Naive B cell (primary cell): Measurements from ENCODE around the gene SEC61A2. TPM values are rescaled to one million over a fixed set of nuclear protein-coding genes. Genes with fewer than 3 reads are reported as not detected.

ENCODE experiments used
- ATAC-seq, 2 donors: fragments of 150-1000 bp; cut with Tn5 transposase; 2 replicates each; pipeline ENCODE4 v1.10.0; 2021; ENCODE audit warnings: low read depth in 2 of 2, mild to moderate bottlenecking in 2 of 2, moderate library complexity in 2 of 2
- DNase-seq: peaks from one replicate; pipeline ENCODE4 v3.0.0; 2022
- H3K27ac Mint-ChIP-seq, 6 donors: one replicate each; pipeline ENCODE4 v1.8.0; 2020 to 2022; ENCODE audit warnings: mild to moderate bottlenecking in 6 of 6, mixed read lengths in 6 of 6, moderate library complexity in 5 of 6, inconsistent platforms in 2 of 6
- H3K27me3 Mint-ChIP-seq, 3 donors: one replicate each; pipeline ENCODE4 v1.8.0; 2021 to 2022; ENCODE audit warnings: mixed read lengths in 3 of 3, mild to moderate bottlenecking in 1 of 3
- H3K36me3 Mint-ChIP-seq, 2 donors: one replicate each; pipeline ENCODE4 v1.8.0; 2020 to 2022; ENCODE audit warnings: mixed read lengths in 2 of 2, inconsistent platforms in 1 of 2, mild to moderate bottlenecking in 1 of 2
- H3K4me1 Mint-ChIP-seq, 3 donors: one replicate each; pipeline ENCODE4 v1.8.0; 2020 to 2022; ENCODE audit warnings: mixed read lengths in 3 of 3, inconsistent platforms in 1 of 3, mild to moderate bottlenecking in 1 of 3, moderate library complexity in 1 of 3
- H3K4me3 Mint-ChIP-seq, 8 donors: one replicate each; pipeline ENCODE4 v1.8.0; 2020 to 2022; ENCODE audit warnings: mild to moderate bottlenecking in 8 of 8, mixed read lengths in 8 of 8, moderate library complexity in 8 of 8, inconsistent platforms in 2 of 8
- H3K9me3 Mint-ChIP-seq, 7 donors: one replicate each; pipeline ENCODE4 v1.8.0; 2020 to 2022; ENCODE audit warnings: mixed read lengths in 7 of 7, mild to moderate bottlenecking in 5 of 7, inconsistent platforms in 2 of 7, moderate library complexity in 1 of 7
- polyA plus RNA-seq, 6 donors: library from polyadenylated mRNA; unstranded; fragments of 300-500 nt; fragmentation: Illumina TruSeq; gene quantifications; one replicate each; pipeline ENCODE4 v1.2.3, GENCODE V29; 2021; ENCODE audit warnings: low read depth in 6 of 6

SEC61A2 gene
- polyA plus RNA-seq, 6 donors from 2014 or later: 0.95 to 4.2 (median 2.2) TPM; not detected in 1

DNA sequence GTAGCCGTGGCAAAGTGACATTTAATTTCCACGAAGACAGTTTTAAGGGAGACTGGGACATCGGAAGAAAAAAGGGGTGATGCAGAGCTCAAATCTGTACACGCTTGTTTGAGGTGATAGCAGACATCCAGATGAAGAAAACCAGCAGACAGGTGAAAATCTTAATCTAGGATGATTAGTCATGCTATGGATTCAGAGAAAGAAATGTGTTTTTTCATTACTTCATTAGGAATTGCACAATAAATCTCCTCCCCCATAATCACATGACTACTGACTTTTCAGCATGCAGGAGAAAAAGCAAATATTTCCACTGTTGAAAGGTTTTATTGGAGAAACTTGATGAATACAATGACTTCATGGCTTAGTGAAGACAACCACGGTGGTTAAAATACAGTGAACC is 63.7 kb downstream of the SEC61A2 start:
- peaks cover 21 to 39% (median 36%) of the 10 kb centered on the region in 3 donors for H3K4me1 Mint-ChIP-seq
- H3K36me3 Mint-ChIP-seq: peaks cover 0 to 7% of the 10 kb centered on the region in 2 donors
- no peak overlapping the region for H3K27ac Mint-ChIP-seq
- no peak for ATAC-seq
- H3K27me3 Mint-ChIP-seq: no peaks in the 10 kb centered on the region
- H3K4me3 Mint-ChIP-seq: peak overlapping the region in 5 of 8 donors; percentile 36 to 100 (median 59)
- DNase-seq: no peak
- no peaks in the 10 kb centered on the region for H3K9me3 Mint-ChIP-seq

DNA sequence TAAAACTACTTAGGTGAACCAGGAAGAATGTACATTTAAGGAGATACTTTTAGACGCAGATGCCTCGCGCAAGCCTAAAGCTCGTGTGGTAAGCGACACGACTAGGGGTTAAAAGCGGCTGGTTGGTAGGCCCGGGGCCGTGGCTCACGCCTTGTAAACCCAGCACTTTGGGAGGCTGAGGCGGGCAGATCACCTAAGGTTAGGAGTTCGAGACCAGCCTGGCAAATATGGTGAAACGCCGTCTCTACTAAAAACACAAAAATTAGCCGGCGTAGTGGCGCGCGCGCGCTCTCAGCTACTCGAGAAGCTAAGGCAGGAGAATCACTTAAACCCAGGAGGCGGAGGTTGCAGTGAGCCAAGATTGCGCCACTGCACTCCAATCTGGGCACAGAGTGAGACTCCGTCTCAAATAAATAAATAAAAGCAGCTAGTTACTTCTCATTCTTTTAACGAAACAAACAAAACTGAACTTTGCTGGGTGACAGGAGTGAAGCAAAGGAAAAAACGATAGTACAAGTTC is 65.3 kb downstream of the SEC61A2 start:
- ATAC-seq (no peak), DNase-seq (no peak)
- Mint-ChIP-seq H3K4me3 (peak overlapping the region; percentile 95 to 100 (median 98)), H3K36me3 (peaks cover 4 to 10% of the 10 kb centered on the region in 2 donors), H3K27me3 (no peaks in the 10 kb centered on the region), H3K9me3 (no peaks in the 10 kb centered on the region), H3K27ac (peak overlapping the region in 5 of 6 donors; percentile 95 to 100 (median 98)), H3K4me1 (peaks cover 28 to 39% (median 36%) of the 10 kb centered on the region in 3 donors)

- Mint-ChIP-seq H3K4me3 (peak overlapping the region; percentile 95 to 100 (median 98)), H3K27me3 (no peaks in the 10 kb centered on the region), H3K36me3 (peaks cover 4 to 10% of the 10 kb centered on the region in 2 donors), H3K27ac (peak overlapping the region; percentile 95 to 100 (median 98)), H3K9me3 (no peaks in the 10 kb centered on the region), H3K4me1 (peaks cover 28 to 39% (median 36%) of the 10 kb centered on the region in 3 donors)
- DNase-seq: no peak
- peak in 1 of 2 donors; percentile 4 for ATAC-seq
These were observed 65.8 kb downstream of the SEC61A2 start for GRCh38 chr10:12195281-12195602.

DNA sequence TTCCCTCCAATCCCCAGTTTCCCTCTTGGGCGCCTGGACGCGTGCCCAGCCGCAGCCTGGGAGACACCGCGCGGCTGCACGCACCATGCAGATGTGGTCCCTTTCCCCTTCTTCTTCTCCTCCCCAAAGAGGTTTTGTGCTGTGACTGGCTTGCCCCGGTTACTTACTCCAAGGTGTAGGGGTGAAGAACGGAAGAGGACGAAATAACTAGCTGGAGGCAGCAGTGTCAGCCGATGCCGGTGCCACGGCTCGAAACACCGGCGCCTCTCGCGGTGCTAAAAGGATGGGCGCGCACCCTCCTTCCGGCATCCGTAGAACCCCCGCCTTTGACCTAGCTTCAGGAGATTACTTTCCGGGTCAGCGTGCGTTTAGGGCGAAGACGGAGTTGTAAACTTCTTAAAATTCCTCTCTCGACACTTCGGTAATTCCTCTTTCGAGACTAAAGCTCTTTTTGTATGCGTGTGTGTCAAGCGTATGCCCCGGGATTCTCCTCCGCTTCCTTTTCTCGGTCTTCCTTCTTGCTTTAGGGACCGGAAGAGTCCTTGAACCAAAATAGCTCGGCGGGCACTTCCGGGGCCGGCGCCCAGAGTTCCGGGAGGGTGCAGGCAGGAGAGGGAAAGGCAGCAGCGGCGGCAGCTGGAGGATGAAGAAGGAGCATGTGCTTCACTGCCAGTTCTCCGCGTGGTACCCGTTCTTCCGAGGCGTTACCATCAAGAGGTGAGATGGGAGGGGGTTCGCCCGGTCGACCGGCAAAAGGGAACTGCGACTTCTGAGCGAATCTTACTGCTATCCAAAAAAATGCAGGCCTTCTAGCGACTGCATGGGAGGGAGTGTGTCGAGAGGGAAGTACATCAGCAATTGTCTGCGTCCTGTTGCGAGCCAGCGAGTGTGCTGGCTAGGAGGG is 66.4 kb downstream of the SEC61A2 start, which contains the start of the genes CDC123 and NUDT5:
CDC123 (plus strand) TSS at position 586 of the 904 bp plus-strand sequence; CDS start at position 644, 58 bp downstream.
NUDT5 (minus strand) TSS at position 289 of the 904 bp plus-strand sequence. CDS start 9,600 bp downstream, outside the sequence.
- peaks cover 28 to 39% (median 36%) of the 10 kb centered on the region in 3 donors for H3K4me1 Mint-ChIP-seq
- ATAC-seq (peak; percentile 88 to 89), DNase-seq (peak; percentile 85)
- no peaks in the 10 kb centered on the region for H3K9me3 Mint-ChIP-seq
- H3K4me3 Mint-ChIP-seq: peak within 1 kb of the TSS; percentile 95 to 100 (median 98)
- H3K27me3 Mint-ChIP-seq: no peaks in the 10 kb centered on the region
- H3K27ac Mint-ChIP-seq: peak within 1 kb of the TSS; percentile 95 to 100 (median 98)
- H3K36me3 Mint-ChIP-seq: peaks cover 4 to 10% of the 10 kb centered on the region in 2 donors

- Mint-ChIP-seq H3K27me3 (no peaks in the 10 kb centered on the region), H3K4me1 (peaks cover 36 to 46% (median 43%) of the 10 kb centered on the region in 3 donors), H3K36me3 (peaks cover 4 to 19% of the 10 kb centered on the region in 2 donors), H3K27ac (peak overlapping the region; percentile 95 to 100 (median 98)), H3K9me3 (no peaks in the 10 kb centered on the region), H3K4me3 (peak overlapping the region; percentile 95 to 100 (median 98))
- no peak for DNase-seq
- no peak for ATAC-seq
These were observed 67.2 kb downstream of the SEC61A2 start for GRCh38 chr10:12196531-12197211.

- H3K4me3 Mint-ChIP-seq: peak overlapping the region in 4 of 8 donors; percentile 28 to 80 (median 52)
- peaks cover 4 to 22% of the 10 kb centered on the region in 2 donors for H3K36me3 Mint-ChIP-seq
- H3K27me3 Mint-ChIP-seq: no peaks in the 10 kb centered on the region
- DNase-seq (no peak), ATAC-seq (no peak)
- H3K9me3 Mint-ChIP-seq: no peaks in the 10 kb centered on the region
- H3K27ac Mint-ChIP-seq: peak overlapping the region in 2 of 6 donors; percentile 44 to 53
- peaks cover 40 to 47% (median 41%) of the 10 kb centered on the region in 3 donors for H3K4me1 Mint-ChIP-seq
These were observed 68.7 kb downstream of the SEC61A2 start for GRCh38 chr10:12198156-12198555.

DNA sequence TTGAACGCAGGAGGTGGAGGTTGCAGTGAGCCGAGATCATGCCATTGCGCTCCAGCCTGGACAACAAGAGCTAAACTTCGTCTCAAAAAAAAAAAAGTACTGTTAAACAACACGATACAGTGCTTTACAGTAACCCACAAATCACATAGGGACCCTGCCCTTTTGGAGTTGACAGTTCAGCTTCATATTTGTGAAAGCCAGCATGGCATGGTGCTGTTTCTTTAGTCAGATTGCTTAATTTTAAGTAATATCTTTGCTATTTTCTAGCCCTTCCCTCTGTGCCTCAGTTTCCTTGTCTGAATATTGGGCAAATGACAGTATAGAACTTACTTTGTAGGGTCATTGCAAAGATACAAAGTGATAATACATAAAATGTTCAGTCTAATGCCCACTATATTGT is 71.4 kb downstream of the SEC61A2 start:
- peak overlapping the region in 2 of 8 donors; percentile 1 to 34 for H3K4me3 Mint-ChIP-seq
- H3K27ac Mint-ChIP-seq: no peak overlapping the region
- peaks cover 33 to 37% (median 36%) of the 10 kb centered on the region in 3 donors for H3K4me1 Mint-ChIP-seq
- H3K9me3 Mint-ChIP-seq: no peaks in the 10 kb centered on the region
- ATAC-seq (no peak), DNase-seq (no peak)
- peaks cover 8 to 29% of the 10 kb centered on the region in 2 donors for H3K36me3 Mint-ChIP-seq
- no peaks in the 10 kb centered on the region for H3K27me3 Mint-ChIP-seq

DNA sequence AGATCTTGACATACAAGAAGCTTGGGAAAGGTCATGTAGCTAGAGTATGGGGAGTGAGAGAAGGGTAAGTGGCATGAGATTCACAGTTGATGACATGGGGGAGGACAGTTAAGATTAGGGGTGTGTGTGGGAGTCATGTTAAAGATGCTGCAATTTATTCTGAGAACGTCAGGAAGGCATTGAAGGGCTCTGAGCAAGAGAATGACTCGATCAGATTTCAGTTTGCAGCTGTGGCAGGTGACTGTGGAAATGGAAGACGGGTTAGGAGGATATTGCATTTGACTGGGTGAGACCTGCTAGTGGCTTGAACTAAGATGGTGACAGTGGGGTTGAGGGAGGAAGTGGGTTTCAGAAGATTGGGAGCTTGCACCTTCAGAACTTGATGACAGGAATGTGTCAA is 72.1 kb downstream of the SEC61A2 start:
- H3K27ac Mint-ChIP-seq: peak overlapping the region in 4 of 6 donors; percentile 13 to 58 (median 33)
- H3K4me1 Mint-ChIP-seq: peaks cover 26 to 34% (median 30%) of the 10 kb centered on the region in 3 donors
- DNase-seq (no peak), ATAC-seq (no peak)
- H3K36me3 Mint-ChIP-seq: peaks cover 8 to 24% of the 10 kb centered on the region in 2 donors
- no peaks in the 10 kb centered on the region for H3K9me3 Mint-ChIP-seq
- no peaks in the 10 kb centered on the region for H3K27me3 Mint-ChIP-seq
- H3K4me3 Mint-ChIP-seq: peak overlapping the region in 2 of 8 donors; percentile 1 to 35

GRCh38 chr10:12202226-12202625 is 72.7 kb downstream of the SEC61A2 start:
- Mint-ChIP-seq H3K4me1 (peaks cover 22 to 34% (median 31%) of the 10 kb centered on the region in 3 donors), H3K27ac (no peak overlapping the region), H3K27me3 (no peaks in the 10 kb centered on the region), H3K4me3 (no peak overlapping the region), H3K36me3 (peaks cover 11 to 29% of the 10 kb centered on the region in 2 donors), H3K9me3 (peaks cover 0 to under 1% (median 0%) of the 10 kb centered on the region in 7 donors)
- DNase-seq: no peak
- no peak for ATAC-seq

GRCh38 chr10:12205082-12205481 is 75.6 kb downstream of the SEC61A2 start:
- Mint-ChIP-seq H3K4me1 (peaks cover 38 to 51% (median 38%) of the 10 kb centered on the region in 3 donors), H3K27me3 (no peaks in the 10 kb centered on the region), H3K4me3 (no peak overlapping the region), H3K9me3 (peaks cover 0 to 1% (median 0%) of the 10 kb centered on the region in 7 donors), H3K27ac (peak overlapping the region in 1 of 6 donors; percentile 60), H3K36me3 (peaks cover 17 to 35% of the 10 kb centered on the region in 2 donors)
- DNase-seq (no peak), ATAC-seq (no peak)

GRCh38 chr10:12207114-12207513 is 77.6 kb downstream of the SEC61A2 start:
- no peak overlapping the region for H3K4me3 Mint-ChIP-seq
- DNase-seq (no peak), ATAC-seq (no peak)
- H3K27ac Mint-ChIP-seq: peak overlapping the region in 2 of 6 donors; percentile 15 to 31
- H3K36me3 Mint-ChIP-seq: peaks cover 17 to 24% of the 10 kb centered on the region in 2 donors
- H3K27me3 Mint-ChIP-seq: no peaks in the 10 kb centered on the region
- peaks cover 0 to 1% (median 0%) of the 10 kb centered on the region in 7 donors for H3K9me3 Mint-ChIP-seq
- H3K4me1 Mint-ChIP-seq: peaks cover 29 to 43% (median 29%) of the 10 kb centered on the region in 3 donors

GRCh38 chr10:12208460-12208859 is 79.0 kb downstream of the SEC61A2 start:
- Mint-ChIP-seq H3K36me3 (peaks cover 21 to 24% of the 10 kb centered on the region in 2 donors), H3K27ac (no peak overlapping the region), H3K9me3 (peaks cover 0 to 1% (median 0%) of the 10 kb centered on the region in 7 donors), H3K27me3 (no peaks in the 10 kb centered on the region), H3K4me1 (peaks cover 24 to 39% (median 24%) of the 10 kb centered on the region in 3 donors), H3K4me3 (no peak overlapping the region)
- DNase-seq (no peak), ATAC-seq (no peak)

GRCh38 chr10:12212454-12212853 is 83.0 kb downstream of the SEC61A2 start:
- Mint-ChIP-seq H3K27ac (no peak overlapping the region), H3K4me1 (peaks cover 27 to 39% (median 29%) of the 10 kb centered on the region in 3 donors), H3K4me3 (no peak overlapping the region), H3K27me3 (no peaks in the 10 kb centered on the region), H3K36me3 (peaks cover 15 to 19% of the 10 kb centered on the region in 2 donors), H3K9me3 (no peaks in the 10 kb centered on the region)
- ATAC-seq (no peak), DNase-seq (no peak)
